NCI-H128 (cell line): ENCODE results near the gene OSBPL2.

Experiments
- DNase-seq: peaks from one replicate; lab custom pipeline; 2025; ENCODE audit not compliant: unreplicated experiment; lab: John Stamatoyannopoulos, UW

Gene OSBPL2

DNA sequence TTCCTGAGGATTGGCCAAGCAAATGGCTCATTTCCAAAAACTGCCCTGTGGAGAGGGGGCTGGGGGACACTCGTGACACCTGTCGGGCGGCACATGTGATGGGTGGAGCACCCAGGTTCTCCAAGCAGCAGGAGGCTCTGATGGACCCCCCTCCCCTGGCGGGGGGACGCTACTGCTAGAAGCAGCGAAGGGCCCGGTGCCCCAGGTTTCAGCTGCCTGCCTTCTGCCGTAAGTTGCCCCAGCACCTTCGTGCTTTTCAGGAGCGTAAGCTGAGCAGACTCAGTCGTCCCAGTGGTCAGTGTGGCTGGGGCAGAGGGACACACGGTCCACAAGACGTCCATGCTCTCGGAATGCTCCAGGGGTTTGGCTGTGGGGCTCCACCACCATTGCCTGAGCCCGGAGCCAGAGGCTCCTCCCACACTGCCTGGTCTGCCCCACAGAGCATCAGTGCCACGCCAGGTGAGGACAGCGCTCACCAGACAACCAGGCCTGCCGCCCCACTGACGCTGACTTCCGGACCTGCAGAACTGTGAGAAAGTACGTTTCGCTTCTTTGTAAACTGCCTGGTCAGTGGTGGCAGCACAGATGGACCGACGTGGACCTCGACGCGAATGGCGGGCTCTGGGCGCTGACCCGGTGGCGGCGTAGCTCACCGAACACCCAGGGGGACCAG lies 60.4 kb downstream of the OSBPL2 start:
- DNase-seq: no peak

- no peak for DNase-seq
Measured at GRCh38 chr20:62299666-62300236, 61.4 kb downstream of the OSBPL2 start.

- no peak for DNase-seq
Measured at GRCh38 chr20:62300319-62300718, 62.0 kb downstream of the OSBPL2 start.

GRCh38 chr20:62301111-62301668 lies 62.9 kb downstream of the OSBPL2 start:
- DNase-seq: no peak

GRCh38 chr20:62301773-62302340 lies 63.5 kb downstream of the OSBPL2 start:
- peak; percentile 13 for DNase-seq

DNA sequence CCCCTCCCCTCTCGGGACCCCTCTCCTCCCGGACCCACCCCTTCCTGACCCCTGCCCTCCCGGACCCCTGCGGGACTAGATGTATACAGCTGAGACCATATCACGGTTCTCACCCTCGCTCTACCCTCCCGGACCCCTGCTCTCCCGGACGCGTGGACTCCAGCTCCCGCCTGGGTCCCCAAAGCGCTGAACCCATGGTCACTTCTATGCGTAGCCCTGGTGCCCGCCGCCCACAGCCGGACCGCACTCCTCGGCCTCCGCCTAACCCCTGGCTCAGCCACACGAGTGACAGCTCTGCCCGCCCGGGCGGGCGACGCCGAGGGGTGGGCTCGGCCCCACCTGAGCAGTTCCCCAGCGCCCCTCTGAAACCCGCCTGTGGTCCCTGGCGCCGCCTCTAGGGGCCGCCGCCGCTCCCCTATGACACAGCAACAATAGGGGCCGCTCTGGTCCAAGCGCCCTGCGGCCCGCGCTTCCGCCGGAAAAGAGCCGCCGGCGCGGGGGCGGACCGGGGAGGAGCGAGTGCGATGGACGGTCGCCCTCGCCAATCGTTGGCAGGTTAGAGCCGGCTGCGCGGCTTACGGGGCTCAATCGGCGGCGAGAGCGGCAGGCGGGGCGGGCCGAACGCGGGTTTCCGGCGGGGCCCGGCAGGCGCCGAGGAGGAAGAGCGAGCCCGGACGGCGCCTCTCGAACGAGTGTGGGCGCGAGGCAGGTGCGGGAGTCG lies 64.2 kb downstream of the OSBPL2 start, which contains the start of gene ADRM1:
Gene ADRM1, plus strand, starts transcription at position 657 of the 721 bp plus-strand sequence. CDS start 572 bp downstream, outside the sequence.
- peak; percentile 97 for DNase-seq

- no peak for DNase-seq
Measured at GRCh38 chr20:62303062-62303339, 64.7 kb downstream of the OSBPL2 start.

GRCh38 chr20:62303340-62304226 lies 65.3 kb downstream of the OSBPL2 start:
- no peak for DNase-seq

DNA sequence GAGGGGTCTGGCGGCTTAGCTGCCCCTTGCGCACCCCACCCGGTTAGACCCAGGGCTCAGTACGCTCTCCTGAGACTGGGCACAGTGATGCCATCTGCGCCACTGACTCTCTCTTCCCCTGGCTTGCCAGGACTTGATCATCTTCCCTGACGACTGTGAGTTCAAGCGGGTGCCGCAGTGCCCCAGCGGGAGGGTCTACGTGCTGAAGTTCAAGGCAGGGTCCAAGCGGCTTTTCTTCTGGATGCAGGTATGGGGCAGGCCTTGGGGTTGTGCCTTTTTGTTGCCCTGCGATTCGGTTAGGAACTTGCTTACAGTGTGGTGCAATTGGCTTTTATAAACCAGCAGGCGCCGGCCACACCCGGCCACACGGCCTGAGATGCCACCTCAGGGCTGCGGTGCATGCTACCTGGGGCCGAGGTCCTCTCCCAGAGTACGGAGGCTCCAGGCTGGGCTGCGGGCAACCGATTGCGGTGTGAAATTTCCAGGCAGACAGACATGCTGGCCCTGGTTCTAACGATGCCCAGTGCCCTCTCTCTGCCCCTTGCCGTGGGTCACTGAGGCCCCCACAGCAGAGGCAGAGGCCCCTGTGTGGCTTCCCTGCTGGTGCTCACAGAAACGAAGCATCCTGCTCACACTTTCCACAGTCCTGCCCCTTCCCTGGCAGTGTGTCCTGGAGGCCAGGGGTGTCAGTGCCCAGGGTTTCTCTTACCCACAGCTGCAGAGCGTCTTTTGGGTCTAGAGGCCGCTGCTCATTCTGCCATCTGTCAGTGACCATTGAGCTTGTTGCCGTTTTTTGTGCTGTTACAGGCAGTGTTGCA lies 66.2 kb downstream of the OSBPL2 start:
- DNase-seq: no peak

DNA sequence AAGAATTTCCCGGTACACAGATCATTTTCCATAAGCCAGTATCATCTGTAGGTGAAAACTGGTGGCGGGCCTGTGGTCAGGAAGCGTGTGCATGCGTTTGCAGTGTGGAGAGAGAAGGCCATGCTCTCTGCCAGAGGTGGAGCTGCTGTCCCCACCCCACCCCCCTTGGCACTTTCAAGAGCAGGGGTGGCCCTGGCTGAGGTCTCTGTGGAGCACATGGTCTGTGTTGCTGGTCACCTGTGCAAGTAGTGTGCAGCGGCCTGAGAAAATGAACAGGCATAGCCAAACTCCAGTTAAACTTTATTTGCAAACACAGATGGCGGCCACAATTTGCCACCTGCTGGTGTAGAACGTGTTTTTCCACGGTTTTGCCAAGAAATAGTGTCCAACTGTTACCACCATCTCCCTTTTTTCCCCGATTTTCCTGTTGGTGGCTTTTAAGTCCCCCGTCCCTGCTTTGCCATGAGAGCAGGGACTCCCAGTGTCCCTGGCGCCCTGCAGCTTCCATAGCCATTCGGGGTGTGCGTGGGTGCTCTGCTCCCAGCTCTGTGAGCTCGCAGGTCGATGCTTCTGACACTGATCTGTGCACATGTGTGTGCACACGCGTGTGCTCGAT lies 66.9 kb downstream of the OSBPL2 start:
- no peak for DNase-seq

DNA sequence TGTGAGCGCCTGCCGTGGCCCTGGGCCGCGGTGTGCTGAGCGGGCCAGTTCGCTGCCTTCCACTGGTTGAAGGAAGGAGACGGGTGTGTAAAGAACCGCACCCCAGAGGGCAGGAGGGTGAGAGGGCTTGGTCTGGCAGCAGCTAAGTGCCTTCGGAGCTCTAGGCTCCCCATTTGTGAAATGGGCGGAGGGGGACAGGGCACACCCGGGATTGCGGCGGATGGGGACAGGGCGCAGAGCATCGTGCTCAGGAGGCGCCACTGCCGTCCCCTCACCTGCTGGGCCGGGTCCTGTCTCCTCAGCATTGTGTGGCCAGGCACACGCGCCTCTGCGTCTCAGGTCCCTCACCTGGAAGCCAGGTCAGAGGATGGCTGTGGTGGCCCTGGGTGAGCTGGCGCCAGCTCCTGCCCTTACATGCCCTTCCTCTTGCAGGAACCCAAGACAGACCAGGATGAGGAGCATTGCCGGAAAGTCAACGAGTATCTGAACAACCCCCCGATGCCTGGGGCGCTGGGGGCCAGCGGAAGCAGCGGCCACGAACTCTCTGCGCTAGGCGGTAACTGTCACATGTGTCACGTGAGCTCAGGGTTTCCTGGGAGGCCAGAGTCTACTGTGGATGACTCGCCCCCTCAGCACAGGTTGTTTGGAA lies 67.6 kb downstream of the OSBPL2 start:
- DNase-seq: no peak

GRCh38 chr20:62306414-62307187 lies 68.3 kb downstream of the OSBPL2 start:
- DNase-seq: no peak

GRCh38 chr20:62307226-62308101 lies 69.1 kb downstream of the OSBPL2 start:
- no peak for DNase-seq

GRCh38 chr20:62308102-62308822 lies 69.9 kb downstream of the OSBPL2 start:
- DNase-seq: no peak

- no peak for DNase-seq
Measured at GRCh38 chr20:62309198-62309944, 71.0 kb downstream of the OSBPL2 start.
